ENCODE measurements around the gene ACRBP. TPM values are rescaled to one million over a fixed set of nuclear protein-coding genes. Genes with fewer than 3 reads are reported as not detected.

The ACRBP gene
- total RNA-seq, 1 experiment from 2014 or later = 1.3 TPM

DNA sequence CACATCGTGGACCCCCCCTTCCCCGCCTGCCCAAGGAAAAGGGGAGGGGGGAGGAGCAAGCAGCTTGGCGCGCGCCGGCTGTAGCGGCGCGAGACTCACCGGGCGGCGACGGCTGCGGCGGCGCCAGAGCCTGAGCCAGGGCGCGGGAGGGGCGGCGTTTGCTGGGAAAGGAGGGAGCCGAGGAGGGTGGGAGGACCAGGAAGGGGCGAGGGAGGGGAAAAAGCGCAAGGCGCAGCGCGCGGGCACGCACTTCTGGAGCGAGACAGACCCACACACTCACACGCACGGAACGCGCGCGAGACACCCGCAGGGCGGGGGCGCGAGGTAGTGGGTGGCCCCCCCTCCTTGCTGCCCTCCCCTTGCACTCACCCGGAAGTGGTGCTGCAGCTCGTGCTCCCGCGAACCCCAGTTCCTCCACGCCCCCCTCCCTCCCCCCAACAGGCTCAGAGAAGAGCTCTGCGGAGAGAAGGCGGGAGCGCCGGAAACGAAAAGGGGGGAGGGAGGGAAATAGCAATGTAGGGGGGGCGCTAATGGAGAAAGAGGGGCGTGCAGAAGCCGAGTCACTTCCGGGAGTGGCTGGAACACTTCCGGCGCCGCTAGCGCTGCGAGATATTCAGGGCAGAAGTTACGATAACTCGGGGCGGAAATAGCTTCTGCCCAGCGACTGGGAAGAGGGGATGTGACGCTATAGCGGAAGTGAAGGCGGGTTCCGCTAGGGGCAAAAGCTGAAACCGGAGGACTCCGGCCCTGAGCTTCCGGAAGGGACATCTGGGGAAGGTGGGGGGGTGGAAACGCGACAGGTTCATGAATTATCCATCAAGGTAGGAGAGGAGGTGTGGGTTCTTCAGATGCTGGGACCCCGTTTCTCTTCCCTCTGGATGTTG is 42.0 kb upstream of the ACRBP start, which contains the start of gene ZNF384:
Gene ZNF384 (minus strand): TSS at position 377 of the 884 bp plus-strand sequence. CDS start 9,855 bp downstream, outside the sequence.
- Histone ChIP-seq H3K4me2 (ENCODE audit: insufficient read depth, insufficient read length, low read length) (peak within 1 kb of the TSS; percentile 93), H2BK12ac (ENCODE audit: insufficient read length, low read depth, low read length) (no peak within 1 kb of the TSS)
- peak within 1 kb of the TSS; percentile 96 to 98 (median 97); a peak in 6 of 7 replicates for H3K27ac Mint-ChIP-seq

More for the DNA sequence above, 42.0 kb upstream of the ACRBP start, which contains the start of gene ZNF384:
- Histone ChIP-seq H3K27me3 (ENCODE audit: insufficient read depth, low read length) (no peaks in the 10 kb centered on the region), H3K4me1 (ENCODE audit: insufficient read depth, low read length) (no peaks in the 10 kb centered on the region), H2BK5ac (ENCODE audit: insufficient read length, low read length) (no peak within 1 kb of the TSS), H3K9me3 (ENCODE audit: control insufficient read depth, low read depth, low read length) (no peaks in the 10 kb centered on the region), H3K79me1 (ENCODE audit: insufficient read depth, low read depth, low read length, poor library complexity, severe bottlenecking) (peaks cover 3% of the 10 kb centered on the region), H3K18ac (ENCODE audit: insufficient read length, low read depth, low read length) (peak within 1 kb of the TSS; percentile 73), H3K27ac (ENCODE audit: insufficient read length, low read depth, low read length) (peak within 1 kb of the TSS; percentile 7), H3T11ph (ENCODE audit: low read length) (no peak within 1 kb of the TSS), H3K56ac (ENCODE audit: insufficient read length, low read depth, low read length) (no peak within 1 kb of the TSS), H4K20me1 (ENCODE audit: control insufficient read depth, insufficient read depth, insufficient read length) (no peaks in the 10 kb centered on the region), H2BK120ac (ENCODE audit: low read depth, low read length, poor library complexity, severe bottlenecking) (no peak within 1 kb of the TSS), H3K79me2 (ENCODE audit: insufficient read depth, low read length) (peaks cover 19% of the 10 kb centered on the region; the same call in 1 of the 2 replicates), H3K23ac (ENCODE audit: insufficient read length, low read depth, low read length) (no peak within 1 kb of the TSS), H3K9ac (ENCODE audit: extremely low read depth, insufficient read length, low read length) (peak within 1 kb of the TSS; percentile 72), H3K14ac (ENCODE audit: insufficient read depth, low read length) (peak within 1 kb of the TSS; percentile 77), H4K8ac (replicated peaks; ENCODE audit: insufficient read length, low read depth, low read length) (no peak within 1 kb of the TSS), H2BK20ac (ENCODE audit: low read depth, low read length, poor library complexity, severe bottlenecking) (no peak within 1 kb of the TSS), H3K4ac (ENCODE audit: low read depth, low read length) (no peak within 1 kb of the TSS), H4K5ac (ENCODE audit: insufficient read length, low read depth, low read length) (no peak within 1 kb of the TSS), H2AFZ (ENCODE audit: low read length) (no peak within 1 kb of the TSS), H2BK15ac (ENCODE audit: low read depth, low read length) (no peak within 1 kb of the TSS), H4K91ac (ENCODE audit: insufficient read length, low read depth, low read length) (no peak within 1 kb of the TSS), H3K23me2 (ENCODE audit: insufficient read length, low read depth, low read length, poor library complexity, severe bottlenecking) (peaks cover 8% of the 10 kb centered on the region), H2AK5ac (ENCODE audit: insufficient read length, low read length) (no peak within 1 kb of the TSS)
- H3K36me3 Mint-ChIP-seq (ENCODE audit: insufficient read depth in 1 of 3, low read depth in 3 of 3) = peaks cover 3 to 15% (median 7%) of the 10 kb centered on the region in 3 experiments; a peak in 4 of 7 replicates
- no CpG with 5 or more reads among the region's 72 CpGs for WGBS (ENCODE audit: extremely low coverage, insufficient read length, low lambda C conversion rate)
- H3K27me3 Mint-ChIP-seq (ENCODE audit: low read depth) = peaks cover 3% of the 10 kb centered on the region
- DNase-seq = peak; percentile 100
- H3K9me3 Mint-ChIP-seq = no peaks in the 10 kb centered on the region
- H3K4me1 Mint-ChIP-seq = peaks cover 14 to 27% of the 10 kb centered on the region in 2 experiments
- H3K4me3 Mint-ChIP-seq = peak within 1 kb of the TSS; percentile 94 to 97
- TF ChIP-seq, protein P1, sequence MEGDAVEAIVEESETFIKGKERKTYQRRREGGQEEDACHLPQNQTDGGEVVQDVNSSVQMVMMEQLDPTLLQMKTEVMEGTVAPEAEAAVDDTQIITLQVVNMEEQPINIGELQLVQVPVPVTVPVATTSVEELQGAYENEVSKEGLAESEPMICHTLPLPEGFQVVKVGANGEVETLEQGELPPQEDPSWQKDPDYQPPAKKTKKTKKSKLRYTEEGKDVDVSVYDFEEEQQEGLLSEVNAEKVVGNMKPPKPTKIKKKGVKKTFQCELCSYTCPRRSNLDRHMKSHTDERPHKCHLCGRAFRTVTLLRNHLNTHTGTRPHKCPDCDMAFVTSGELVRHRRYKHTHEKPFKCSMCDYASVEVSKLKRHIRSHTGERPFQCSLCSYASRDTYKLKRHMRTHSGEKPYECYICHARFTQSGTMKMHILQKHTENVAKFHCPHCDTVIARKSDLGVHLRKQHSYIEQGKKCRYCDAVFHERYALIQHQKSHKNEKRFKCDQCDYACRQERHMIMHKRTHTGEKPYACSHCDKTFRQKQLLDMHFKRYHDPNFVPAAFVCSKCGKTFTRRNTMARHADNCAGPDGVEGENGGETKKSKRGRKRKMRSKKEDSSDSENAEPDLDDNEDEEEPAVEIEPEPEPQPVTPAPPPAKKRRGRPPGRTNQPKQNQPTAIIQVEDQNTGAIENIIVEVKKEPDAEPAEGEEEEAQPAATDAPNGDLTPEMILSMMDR (conservative IDR thresholded peaks at IDR 0.05) = 0 out of 3 replicates have a peak, but pooled peaks have one; percentile 13
